CD1c-positive myeloid dendritic cell (primary cell): ENCODE data around the gene EXOSC6.
"Not testable (repeated sequence)": the region's sequence is repeated elsewhere in the genome, so short reads cannot be mapped to it uniquely, and the experiment has no call there.

ENCODE experiments used
- DNase-seq: peaks from one replicate; pipeline ENCODE4 v3.0.0-alpha.2; 2016; ENCODE audit errors: extremely low spot score

Gene EXOSC6

DNA sequence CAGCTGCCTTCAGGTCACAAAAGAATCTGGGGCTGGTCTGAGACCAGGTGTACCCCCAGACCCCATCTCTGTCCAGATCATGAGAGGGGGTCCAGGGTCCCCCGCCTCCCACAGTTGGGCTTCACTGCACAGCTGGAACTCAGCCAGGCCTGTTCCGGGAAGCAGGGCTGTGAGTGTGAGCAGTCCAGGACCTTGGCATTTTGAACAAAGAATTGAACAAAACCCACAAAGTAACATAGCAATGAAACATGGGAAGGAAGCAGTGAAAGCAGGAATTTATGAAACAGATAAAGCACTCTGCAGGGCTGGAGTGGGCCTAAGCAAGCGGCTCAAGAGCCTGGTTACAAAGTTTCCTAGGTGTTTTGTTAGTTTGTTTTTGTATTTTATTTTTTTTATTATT, 53.1 kb downstream of the EXOSC6 start:
- not testable (repeated sequence) for DNase-seq

GRCh38 chr16:70198230-70198629, 53.5 kb downstream of the EXOSC6 start:
- DNase-seq: not testable (repeated sequence)

GRCh38 chr16:70197611-70198010, 54.1 kb downstream of the EXOSC6 start:
- not testable (repeated sequence) for DNase-seq
